ENCODE data around the gene AMZ2.

AMZ2 gene

GRCh38 chr17:68238164-68238870 lies 9.5 kb upstream of the AMZ2 start:
- FAIRE-seq (no peak), DNase-seq (ENCODE audit: insufficient read length, low spot score) (no peak)
- no peak for TF ChIP-seq CTCF (IDR thresholded peaks at IDR 0.05; ENCODE audit: insufficient read depth, missing control alignments)

GRCh38 chr17:68238871-68239253 lies 9.0 kb upstream of the AMZ2 start:
- DNase-seq (ENCODE audit: insufficient read length, low spot score) (no peak), FAIRE-seq (no peak)
- no peak for TF ChIP-seq CTCF (IDR thresholded peaks at IDR 0.05; ENCODE audit: insufficient read depth, missing control alignments)

- TF ChIP-seq CTCF (IDR thresholded peaks at IDR 0.05; ENCODE audit: insufficient read depth, missing control alignments) = no peak
- FAIRE-seq = no peak
- no peak for DNase-seq (ENCODE audit: insufficient read length, low spot score)
Measured at GRCh38 chr17:68239632-68240366, 8.0 kb upstream of the AMZ2 start.

GRCh38 chr17:68246271-68247028 lies 1.4 kb upstream of the AMZ2 start:
- no peak for TF ChIP-seq CTCF (IDR thresholded peaks at IDR 0.05; ENCODE audit: insufficient read depth, missing control alignments)
- FAIRE-seq = no peak
- DNase-seq (ENCODE audit: insufficient read length, low spot score) = no peak

GRCh38 chr17:68248199-68248825 lies 469 bp downstream of the AMZ2 start:
- no peak for DNase-seq (ENCODE audit: insufficient read length, low spot score)
- FAIRE-seq = no peak
- no peak for TF ChIP-seq CTCF (IDR thresholded peaks at IDR 0.05; ENCODE audit: insufficient read depth, missing control alignments)

- TF ChIP-seq CTCF (IDR thresholded peaks at IDR 0.05; ENCODE audit: insufficient read depth, missing control alignments) = no peak
- no peak for FAIRE-seq
- DNase-seq (ENCODE audit: insufficient read length, low spot score) = no peak
Measured at GRCh38 chr17:68248891-68249290, 1.0 kb downstream of the AMZ2 start.
